ENCODE data around the gene UGT2B11. TPM values are rescaled to one million over a fixed set of nuclear protein-coding genes. Genes with fewer than 3 reads are reported as not detected.
"Not testable (repeated sequence)": the region's sequence is repeated elsewhere in the genome, so short reads cannot be mapped to it uniquely, and the experiment has no call there.

UGT2B11 gene
- total RNA-seq (not detected), polyA plus RNA-seq (not detected)
- long read RNA-seq, donor 1, result 0 reads
- long read RNA-seq, donor 2, result 0 reads
- long read RNA-seq, donor 3, result 0 reads
- long read RNA-seq, donor 4, result 0 reads

DNA sequence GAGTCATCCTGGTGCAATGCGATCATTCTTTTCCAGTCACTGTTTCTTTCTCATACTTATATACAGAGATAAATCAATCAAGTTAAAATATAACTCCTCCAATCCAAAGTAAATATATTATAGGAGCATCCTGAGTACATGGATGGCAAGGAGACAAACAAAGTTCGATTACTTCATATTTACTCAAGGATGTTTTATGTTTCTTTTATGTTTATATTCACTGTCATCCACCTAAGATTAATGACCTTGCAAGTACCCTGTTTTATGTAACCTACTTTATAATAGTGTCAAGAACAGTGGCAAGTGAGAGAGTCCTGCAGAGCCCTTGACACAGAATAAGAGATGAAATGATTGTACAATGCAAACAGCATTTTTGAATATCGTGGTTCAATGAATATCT, at the start of gene UGT2B11:
UGT2B11 (minus strand) TSS at position 33 of the 400 bp plus-strand sequence; CDS start at position 7, 26 bp downstream.
- H3K27ac ChIP-seq (ENCODE audit: low read length), result no peak within 1 kb of the TSS
- DNase-seq (no peak), ATAC-seq (no peak)
- H3K4me1 ChIP-seq (ENCODE audit: control insufficient read depth, insufficient read depth, low read length), result no peaks in the 10 kb centered on the region
- intact Hi-C loops (cut with DNase I), result no loop called here
- WGBS, result 65% methylated on average over 3 of the region's 3 CpGs
- H3K27me3 ChIP-seq (ENCODE audit: control insufficient read depth, insufficient read depth), result no peaks in the 10 kb centered on the region
- no peaks in the 10 kb centered on the region for H3K9me3 ChIP-seq (ENCODE audit: control insufficient read depth, low read length)
- H3K4me3 ChIP-seq (ENCODE audit: low read length), result no peak within 1 kb of the TSS

DNA sequence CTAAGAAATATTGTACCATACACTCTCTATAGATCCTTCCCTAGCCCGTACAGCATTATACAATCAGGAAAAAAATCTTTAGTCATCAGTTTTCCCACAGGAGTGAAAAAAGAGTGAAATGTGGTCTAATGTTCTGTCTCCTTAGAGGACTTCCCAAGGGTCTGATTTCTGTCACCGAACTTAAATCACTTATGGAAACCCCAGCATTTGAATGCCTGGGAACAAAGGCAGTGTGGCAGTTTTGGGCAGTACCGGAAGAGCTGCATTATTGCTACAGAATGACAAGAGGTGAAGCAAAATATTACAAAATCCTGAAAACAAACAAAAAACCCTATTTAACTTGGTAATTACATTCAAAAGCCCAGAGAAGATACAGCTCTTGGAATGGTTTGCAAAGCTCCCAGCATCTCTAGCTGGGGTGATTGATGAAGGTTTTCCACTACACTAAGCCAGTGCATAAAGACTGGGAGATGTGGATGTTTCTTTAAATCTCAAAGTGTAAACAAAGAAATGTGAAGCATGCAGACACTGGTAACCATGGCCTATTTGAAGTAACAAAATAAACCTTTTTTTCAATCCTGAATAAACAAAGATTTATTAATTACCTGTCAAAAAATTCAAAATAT, 38.7 kb upstream of the UGT2B11 start:
- H3K4me1 ChIP-seq (ENCODE audit: control insufficient read depth, insufficient read depth, low read length); H3K4me3 ChIP-seq (ENCODE audit: low read length); H3K27me3 ChIP-seq (ENCODE audit: control insufficient read depth, insufficient read depth); DNase-seq; H3K9me3 ChIP-seq (ENCODE audit: control insufficient read depth, low read length); intact Hi-C loops (cut with DNase I); H3K27ac ChIP-seq (ENCODE audit: low read length); ATAC-seq: not testable (repeated sequence)
- WGBS, result 79% methylated on average over 3 of the region's 3 CpGs

DNA sequence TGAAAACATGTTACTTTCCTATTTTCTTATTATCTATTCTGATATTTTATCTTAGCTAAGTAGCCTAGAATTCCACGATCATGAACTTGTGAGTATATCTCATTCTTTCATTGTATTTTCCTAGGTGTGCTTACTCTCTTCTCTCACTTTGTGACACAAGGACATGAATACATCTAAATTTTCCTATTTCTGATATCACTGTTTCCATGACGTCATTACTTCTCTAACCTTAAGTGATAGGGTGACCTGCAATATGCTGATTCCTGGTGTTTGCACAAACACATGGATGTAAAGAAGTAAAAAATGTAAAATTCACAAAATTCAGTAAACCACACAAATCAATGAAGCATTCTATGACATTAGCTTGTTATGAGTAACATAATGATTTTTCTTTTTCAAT, 36.3 kb upstream of the UGT2B11 start:
- H3K4me1 ChIP-seq (ENCODE audit: control insufficient read depth, insufficient read depth, low read length); H3K27me3 ChIP-seq (ENCODE audit: control insufficient read depth, insufficient read depth); H3K9me3 ChIP-seq (ENCODE audit: control insufficient read depth, low read length); H3K4me3 ChIP-seq (ENCODE audit: low read length); intact Hi-C loops (cut with DNase I); H3K27ac ChIP-seq (ENCODE audit: low read length); DNase-seq; ATAC-seq: not testable (repeated sequence)
- WGBS, result 63% methylated on average over 2 of the region's 2 CpGs

DNA sequence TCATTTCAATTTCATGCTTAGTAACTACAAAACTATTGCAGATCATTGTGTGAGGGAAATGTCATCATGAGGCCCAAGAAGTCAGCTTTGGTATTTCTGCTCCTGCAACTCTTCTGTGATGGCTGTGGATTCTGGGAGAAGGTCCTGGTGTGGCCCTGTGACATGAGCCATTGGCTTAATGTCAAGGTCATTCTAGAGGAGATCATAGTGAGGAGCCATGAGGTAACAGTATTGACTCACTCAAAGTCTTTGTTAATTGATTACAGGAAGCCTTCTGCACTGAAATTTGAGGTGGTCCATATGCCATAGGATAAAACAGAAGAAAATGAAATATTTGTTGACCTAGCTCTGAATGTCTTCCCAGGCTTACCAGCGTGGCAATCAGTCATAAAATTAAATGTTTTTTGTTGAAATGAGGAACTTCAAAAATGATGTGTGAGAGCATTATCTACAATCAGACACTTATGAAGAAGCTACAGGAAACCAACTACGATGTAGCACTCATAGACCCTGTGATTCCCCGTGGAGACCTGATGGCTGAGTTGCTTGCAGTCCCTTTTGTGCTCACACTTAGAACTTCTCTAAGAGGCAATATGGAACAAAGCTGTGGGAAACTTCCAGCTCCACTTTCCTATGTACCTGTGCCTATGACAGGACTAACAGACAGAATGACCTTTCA, 28.2 kb upstream of the UGT2B11 start:
- ATAC-seq; H3K27me3 ChIP-seq (ENCODE audit: control insufficient read depth, insufficient read depth); DNase-seq; intact Hi-C loops (cut with DNase I); H3K4me1 ChIP-seq (ENCODE audit: control insufficient read depth, insufficient read depth, low read length); H3K27ac ChIP-seq (ENCODE audit: low read length); H3K9me3 ChIP-seq (ENCODE audit: control insufficient read depth, low read length); H3K4me3 ChIP-seq (ENCODE audit: low read length): not testable (repeated sequence)
- 68% methylated on average over 3 of the region's 3 CpGs for WGBS

DNA sequence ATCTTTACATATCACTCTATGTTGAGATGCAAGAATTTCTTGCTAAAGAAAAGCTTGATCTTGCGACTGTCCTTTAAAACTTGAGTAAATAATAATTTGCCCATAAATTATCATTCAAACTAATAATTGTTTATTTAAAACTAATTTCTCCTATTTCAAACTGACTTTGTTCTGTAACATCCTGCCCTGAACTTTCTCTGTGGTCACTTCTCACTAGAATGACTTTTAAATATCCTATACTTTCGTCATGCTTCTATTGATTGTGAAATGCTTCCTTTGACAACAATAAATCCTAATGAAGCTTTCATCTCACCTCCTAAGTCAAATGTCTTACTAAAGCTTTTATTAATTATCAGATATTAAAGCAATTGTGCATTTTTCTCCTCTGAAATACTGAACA, 27.2 kb upstream of the UGT2B11 start:
- H3K27ac ChIP-seq (ENCODE audit: low read length); H3K4me3 ChIP-seq (ENCODE audit: low read length); intact Hi-C loops (cut with DNase I); ATAC-seq; H3K4me1 ChIP-seq (ENCODE audit: control insufficient read depth, insufficient read depth, low read length); H3K27me3 ChIP-seq (ENCODE audit: control insufficient read depth, insufficient read depth); DNase-seq; H3K9me3 ChIP-seq (ENCODE audit: control insufficient read depth, low read length): not testable (repeated sequence)
- 79% methylated on average over 2 of the region's 2 CpGs for WGBS

DNA sequence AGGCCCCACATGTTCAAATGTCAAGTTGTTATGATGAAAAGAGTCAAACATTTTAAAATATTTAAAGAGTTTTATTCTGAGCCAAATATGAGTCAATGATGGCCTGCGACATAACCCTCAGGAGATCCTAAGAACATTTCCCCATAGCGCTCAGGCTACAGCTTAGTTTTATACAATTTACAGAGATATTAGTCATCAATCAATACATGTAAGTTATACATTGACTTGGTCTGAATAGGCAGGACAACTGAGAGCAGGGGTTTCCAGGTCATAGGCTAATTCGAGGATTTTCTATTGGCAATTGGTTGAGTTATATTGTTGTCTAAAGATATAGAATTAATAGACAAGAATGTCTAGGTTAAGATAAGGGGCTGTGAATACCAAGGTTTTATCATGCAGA, 26.2 kb upstream of the UGT2B11 start:
- ATAC-seq; H3K9me3 ChIP-seq (ENCODE audit: control insufficient read depth, low read length); DNase-seq; H3K27me3 ChIP-seq (ENCODE audit: control insufficient read depth, insufficient read depth); H3K4me3 ChIP-seq (ENCODE audit: low read length); H3K27ac ChIP-seq (ENCODE audit: low read length); intact Hi-C loops (cut with DNase I); H3K4me1 ChIP-seq (ENCODE audit: control insufficient read depth, insufficient read depth, low read length): not testable (repeated sequence)
- WGBS, result 80% methylated on average over 3 of the region's 3 CpGs

DNA sequence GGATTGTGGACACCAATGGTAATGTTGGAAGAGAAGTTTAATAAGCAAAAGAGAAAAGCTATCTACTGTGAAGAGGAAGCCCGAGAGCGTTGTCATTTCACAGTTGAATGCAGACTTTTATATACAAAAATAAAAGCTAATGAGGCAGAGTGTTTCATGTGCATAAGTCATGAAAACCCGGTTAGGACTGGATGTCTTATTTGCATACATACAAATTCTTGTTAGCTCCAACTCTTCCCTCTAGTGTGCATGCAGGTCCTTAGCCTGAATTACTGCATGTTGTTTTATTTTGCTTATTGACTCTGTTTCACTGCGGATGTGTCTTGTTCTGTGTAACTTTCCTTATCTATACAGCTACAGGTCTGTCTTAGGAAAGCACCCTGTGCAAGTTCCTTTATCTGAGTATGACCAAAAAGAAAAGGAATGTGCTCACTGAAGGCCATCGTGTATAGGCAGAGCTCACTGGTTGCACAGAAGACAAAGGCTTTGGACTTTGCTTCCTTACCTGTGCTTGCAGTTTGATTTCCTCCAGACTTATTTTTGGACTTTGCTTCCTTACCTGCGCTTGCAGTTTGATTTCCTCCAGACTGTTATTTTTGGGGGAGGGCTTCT, 25.1 kb upstream of the UGT2B11 start:
- intact Hi-C loops (cut with DNase I), result no loop called here
- Histone ChIP-seq H3K4me3 (ENCODE audit: low read length) (no peak overlapping the region), H3K27ac (ENCODE audit: low read length) (no peak overlapping the region), H3K9me3 (ENCODE audit: control insufficient read depth, low read length) (no peaks in the 10 kb centered on the region), H3K4me1 (ENCODE audit: control insufficient read depth, insufficient read depth, low read length) (no peaks in the 10 kb centered on the region), H3K27me3 (ENCODE audit: control insufficient read depth, insufficient read depth) (no peaks in the 10 kb centered on the region)
- ATAC-seq (no peak), DNase-seq (no peak)
- WGBS, result 60% methylated on average over 6 of the region's 6 CpGs

DNA sequence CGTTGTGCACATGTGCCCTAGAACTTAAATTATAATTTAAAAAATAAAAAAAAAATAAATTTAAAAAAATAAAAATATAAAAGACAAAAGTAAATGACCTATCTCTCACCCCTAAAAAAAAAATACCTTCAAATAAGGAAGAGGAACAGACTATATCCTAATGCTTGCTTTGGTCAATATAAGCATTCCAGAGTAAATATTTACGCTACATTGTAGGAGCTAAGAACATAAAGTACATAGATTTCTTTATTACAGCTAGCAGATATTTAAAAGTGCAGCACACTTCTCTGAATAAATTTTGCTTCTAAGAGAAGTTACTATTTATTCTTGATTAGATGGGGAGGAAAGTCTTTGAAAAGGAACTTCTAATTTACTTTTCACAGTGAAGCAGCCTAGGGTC, 24.5 kb upstream of the UGT2B11 start:
- no peak for ATAC-seq
- Histone ChIP-seq H3K4me1 (ENCODE audit: control insufficient read depth, insufficient read depth, low read length) (no peaks in the 10 kb centered on the region), H3K4me3 (ENCODE audit: low read length) (no peak overlapping the region), H3K9me3 (ENCODE audit: control insufficient read depth, low read length) (no peaks in the 10 kb centered on the region), H3K27ac (ENCODE audit: low read length) (no peak overlapping the region), H3K27me3 (ENCODE audit: control insufficient read depth, insufficient read depth) (no peaks in the 10 kb centered on the region)
- intact Hi-C loops (cut with DNase I), result no loop called here
- 87% methylated on average over 2 of the region's 2 CpGs for WGBS
- no peak for DNase-seq

DNA sequence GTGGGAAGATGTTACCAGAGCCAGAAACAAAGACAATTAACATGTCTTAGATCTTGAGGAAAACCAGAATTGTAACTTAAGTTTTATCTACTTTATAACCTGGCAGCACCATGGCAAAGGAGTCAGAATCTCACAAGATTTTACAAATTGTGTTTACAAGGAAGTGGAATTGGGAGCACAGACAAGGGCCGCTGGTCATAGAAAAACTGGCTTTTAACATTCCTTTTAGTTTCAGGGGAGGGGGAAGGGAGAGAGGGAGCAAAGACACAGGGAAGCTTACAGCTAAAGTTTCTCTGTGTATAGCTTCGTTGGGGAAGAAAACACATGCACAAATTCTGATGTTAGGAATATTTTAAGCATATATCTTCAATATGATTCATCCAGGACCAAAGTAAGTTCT, 10.3 kb upstream of the UGT2B11 start:
- intact Hi-C loops (cut with DNase I), result loop anchor here in 1 of 4 donors (5.0 kb wide), 1 partner anchor 47 kb away; no protein-coding TSS in a partner anchor
- H3K27ac ChIP-seq (ENCODE audit: low read length), result no peak overlapping the region
- H3K9me3 ChIP-seq (ENCODE audit: control insufficient read depth, low read length), result no peaks in the 10 kb centered on the region
- H3K27me3 ChIP-seq (ENCODE audit: control insufficient read depth, insufficient read depth), result no peaks in the 10 kb centered on the region
- no peaks in the 10 kb centered on the region for H3K4me1 ChIP-seq (ENCODE audit: control insufficient read depth, insufficient read depth, low read length)
- H3K4me3 ChIP-seq (ENCODE audit: low read length), result no peak overlapping the region
- DNase-seq (no peak), ATAC-seq (no peak)
- 24% methylated on average over 2 of the region's 2 CpGs for WGBS

DNA sequence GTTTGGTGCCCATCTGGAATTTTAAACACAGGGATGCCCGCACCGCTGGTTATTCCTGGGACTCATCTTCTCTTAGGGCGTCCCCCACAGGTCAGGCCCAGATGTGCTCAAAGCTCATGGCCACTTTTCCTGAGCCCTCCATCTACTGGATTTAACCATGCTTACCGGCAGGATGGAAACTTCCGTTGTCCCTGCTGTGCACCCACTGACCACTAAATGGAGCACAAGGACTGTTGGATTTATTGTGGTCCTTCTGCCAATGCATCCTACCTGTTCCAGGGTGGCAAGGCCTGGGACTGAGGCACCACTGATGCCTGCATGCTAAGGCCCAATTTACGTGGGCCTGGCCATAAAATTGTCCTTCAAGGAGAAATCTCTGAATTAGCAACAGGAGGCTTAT, 8.7 kb upstream of the UGT2B11 start:
- ATAC-seq; H3K27ac ChIP-seq (ENCODE audit: low read length); H3K4me1 ChIP-seq (ENCODE audit: control insufficient read depth, insufficient read depth, low read length); H3K4me3 ChIP-seq (ENCODE audit: low read length); DNase-seq; H3K9me3 ChIP-seq (ENCODE audit: control insufficient read depth, low read length); H3K27me3 ChIP-seq (ENCODE audit: control insufficient read depth, insufficient read depth): not testable (repeated sequence)
- whole genome bisulfite sequencing, result 92% methylated on average over 6 of the region's 6 CpGs
- intact Hi-C loops (cut with DNase I), result loop anchor here in 1 of 4 donors (5.0 kb wide), 1 partner anchor 49 kb away; no protein-coding TSS in a partner anchor

DNA sequence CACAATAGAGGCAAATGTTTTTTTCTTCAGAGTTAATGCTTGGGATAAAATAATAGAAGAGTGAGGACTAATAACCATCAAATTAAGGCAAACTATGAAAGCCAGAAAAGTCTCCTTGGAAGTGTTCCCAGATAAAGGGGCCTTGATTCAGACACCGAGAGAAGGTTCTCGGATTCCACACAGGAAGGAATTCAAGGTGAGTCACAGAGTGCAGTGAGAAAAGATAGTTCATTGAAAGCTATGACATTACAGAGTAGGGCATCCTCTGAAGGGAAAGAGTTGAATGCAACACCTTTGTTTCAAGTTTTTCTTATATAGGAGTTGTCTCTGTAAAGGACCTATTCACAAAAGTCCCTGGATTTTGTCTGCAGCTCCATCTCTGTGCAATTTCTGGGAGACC, 3.9 kb upstream of the UGT2B11 start:
- DNase-seq; H3K4me1 ChIP-seq (ENCODE audit: control insufficient read depth, insufficient read depth, low read length); ATAC-seq; H3K9me3 ChIP-seq (ENCODE audit: control insufficient read depth, low read length); H3K27me3 ChIP-seq (ENCODE audit: control insufficient read depth, insufficient read depth); H3K4me3 ChIP-seq (ENCODE audit: low read length); intact Hi-C loops (cut with DNase I); H3K27ac ChIP-seq (ENCODE audit: low read length): not testable (repeated sequence)
- 75% methylated on average over 2 of the region's 2 CpGs for WGBS

Measured in right cardiac atrium (tissue), 5 donors.